SW 1271 (cell line): ENCODE measurements around the gene ACACA.

Source experiments
- DNase-seq, 2 experiments: peaks; one replicate each; lab custom pipeline; 2025; lab: John Stamatoyannopoulos, UW

The ACACA gene

GRCh38 chr17:37231887-37232286 is 174.7 kb downstream of the ACACA start:
- no peak for DNase-seq

GRCh38 chr17:37230633-37231032 is 176.0 kb downstream of the ACACA start:
- no peak for DNase-seq

- DNase-seq = no peak
These were observed 181.2 kb downstream of the ACACA start for GRCh38 chr17:37225465-37225864.

GRCh38 chr17:37221865-37222264 is 184.8 kb downstream of the ACACA start:
- DNase-seq = no peak

GRCh38 chr17:37220607-37220953 is 186.1 kb downstream of the ACACA start:
- peak in 1 of 2 experiments; percentile 17 for DNase-seq

- no peak for DNase-seq
These were observed 186.6 kb downstream of the ACACA start for GRCh38 chr17:37219876-37220606.

- DNase-seq = no peak
These were observed 187.8 kb downstream of the ACACA start for GRCh38 chr17:37218849-37219248.

- no peak for DNase-seq
These were observed 192.2 kb downstream of the ACACA start for GRCh38 chr17:37214416-37214815.

- DNase-seq = no peak
These were observed 192.7 kb downstream of the ACACA start for GRCh38 chr17:37213927-37214326.

GRCh38 chr17:37212179-37212578 is 194.5 kb downstream of the ACACA start:
- peak in 1 of 2 experiments; percentile 2 for DNase-seq

GRCh38 chr17:37211136-37211535 is 195.5 kb downstream of the ACACA start:
- DNase-seq = no peak

- no peak for DNase-seq
These were observed 199.5 kb downstream of the ACACA start for GRCh38 chr17:37207103-37207502.

GRCh38 chr17:37206299-37206698 is 200.3 kb downstream of the ACACA start:
- DNase-seq = no peak

GRCh38 chr17:37200497-37200896 is 206.1 kb downstream of the ACACA start:
- no peak for DNase-seq

- DNase-seq = no peak
These were observed 209.3 kb downstream of the ACACA start for GRCh38 chr17:37197336-37197735.

- peak in 1 of 2 experiments; percentile 6 for DNase-seq
These were observed 212.4 kb downstream of the ACACA start for GRCh38 chr17:37194208-37194607.

- DNase-seq = no peak
These were observed 215.4 kb downstream of the ACACA start for GRCh38 chr17:37191219-37191618.

- no peak for DNase-seq
These were observed 216.1 kb downstream of the ACACA start for GRCh38 chr17:37190493-37190892.

GRCh38 chr17:37188157-37188556 is 218.5 kb downstream of the ACACA start:
- no peak for DNase-seq

GRCh38 chr17:37187262-37187661 is 219.4 kb downstream of the ACACA start:
- DNase-seq = no peak

GRCh38 chr17:37182786-37183465 is 223.7 kb downstream of the ACACA start:
- peak in 1 of 2 experiments; percentile 13 for DNase-seq

- no peak for DNase-seq
These were observed 226.3 kb downstream of the ACACA start for GRCh38 chr17:37180376-37180775.

GRCh38 chr17:37179893-37180292 is 226.7 kb downstream of the ACACA start:
- DNase-seq = peak; percentile 15 to 59
